Type B pancreatic cell (in vitro differentiated cells): ENCODE data around the gene RASA2. TPM values are rescaled to one million over a fixed set of nuclear protein-coding genes. Genes with fewer than 3 reads are reported as not detected.

Source experiments
- DNase-seq: peaks from one replicate; pipeline ENCODE4 v3.0.0; 2021; ENCODE audit warnings: mixed read lengths; ENCODE audit not compliant: unreplicated experiment; ENCODE audit errors: extremely low spot score
- H3K27ac Mint-ChIP-seq: 2 replicates; pipeline ENCODE4 v1.8.0; 2021; ENCODE audit warnings: mild to moderate bottlenecking, mixed read lengths
- H3K27me3 Mint-ChIP-seq: 2 replicates; pipeline ENCODE4 v1.8.0; 2021; ENCODE audit warnings: mixed read lengths
- H3K36me3 Mint-ChIP-seq: 2 replicates; pipeline ENCODE4 v1.8.0; 2021; ENCODE audit warnings: mixed read lengths
- H3K4me1 Mint-ChIP-seq: one replicate; pipeline ENCODE4 v1.8.0; 2021; ENCODE audit warnings: mixed read lengths; ENCODE audit not compliant: unreplicated experiment
- H3K4me3 Mint-ChIP-seq: 2 replicates; pipeline ENCODE4 v1.8.0; 2021; ENCODE audit warnings: mild to moderate bottlenecking, mixed read lengths
- H3K9me3 Mint-ChIP-seq: 2 replicates; pipeline ENCODE4 v1.8.0; 2021; ENCODE audit warnings: mixed read lengths
- CTCF ChIP-seq: fragments of 200-600 bp; sonication (generic); conservative IDR thresholded peaks from 2 replicates; pipeline ENCODE4 v1.5.0; 2021; ENCODE audit warnings: antibody characterized with exemption, mild to moderate bottlenecking
- total RNA-seq: library from RNA; stranded (reverse); gene quantifications from 2 replicates; pipeline ENCODE4 v1.2.1, GENCODE V29; 2021; ENCODE audit warnings: low replicate concordance

RASA2 gene
- total RNA-seq, 1 donor from 2014 or later, result 20.3 TPM

- peaks cover 28% of the 10 kb centered on the region for H3K4me1 Mint-ChIP-seq
- H3K9me3 Mint-ChIP-seq, result no peaks in the 10 kb centered on the region
- H3K36me3 Mint-ChIP-seq, result no peaks in the 10 kb centered on the region
- no peak overlapping the region for H3K27ac Mint-ChIP-seq
- no peak for DNase-seq
- TF ChIP-seq CTCF, result no peak
- no peak overlapping the region for H3K4me3 Mint-ChIP-seq
- no peaks in the 10 kb centered on the region for H3K27me3 Mint-ChIP-seq
Observed at GRCh38 chr3:141459008-141459407, 27.8 kb upstream of the RASA2 start.

- H3K4me1 Mint-ChIP-seq, result peaks cover 20% of the 10 kb centered on the region
- H3K9me3 Mint-ChIP-seq, result peaks cover 3% of the 10 kb centered on the region
- H3K27me3 Mint-ChIP-seq, result no peaks in the 10 kb centered on the region
- H3K27ac Mint-ChIP-seq, result peak overlapping the region; percentile 46
- no peak overlapping the region for H3K4me3 Mint-ChIP-seq
- H3K36me3 Mint-ChIP-seq, result no peaks in the 10 kb centered on the region
- peak; percentile 92 for TF ChIP-seq CTCF
- DNase-seq, result peak; percentile 87
Observed at GRCh38 chr3:141460097-141460704, 26.6 kb upstream of the RASA2 start.

- no peak for TF ChIP-seq CTCF
- no peak overlapping the region for H3K27ac Mint-ChIP-seq
Observed at GRCh38 chr3:141462176-141462859, 24.5 kb upstream of the RASA2 start.

GRCh38 chr3:141465221-141465620, 21.6 kb upstream of the RASA2 start:
- peaks cover 10% of the 10 kb centered on the region for H3K9me3 Mint-ChIP-seq
- H3K36me3 Mint-ChIP-seq, result no peaks in the 10 kb centered on the region
- H3K4me3 Mint-ChIP-seq, result no peak overlapping the region
- H3K4me1 Mint-ChIP-seq, result peaks cover 9% of the 10 kb centered on the region
- DNase-seq, result no peak
- TF ChIP-seq CTCF, result peak; percentile 32
- no peak overlapping the region for H3K27ac Mint-ChIP-seq
- no peaks in the 10 kb centered on the region for H3K27me3 Mint-ChIP-seq

More at GRCh38 chr3:141462176-141462859, 24.5 kb upstream of the RASA2 start:
- Mint-ChIP-seq H3K9me3 (peaks cover 5% of the 10 kb centered on the region), H3K36me3 (no peaks in the 10 kb centered on the region), H3K4me3 (no peak overlapping the region), H3K4me1 (peaks cover 13% of the 10 kb centered on the region), H3K27me3 (no peaks in the 10 kb centered on the region)
- no peak for DNase-seq

- Mint-ChIP-seq H3K36me3 (no peaks in the 10 kb centered on the region), H3K9me3 (peaks cover 10% of the 10 kb centered on the region), H3K4me3 (no peak overlapping the region), H3K27ac (no peak overlapping the region), H3K4me1 (peaks cover 6% of the 10 kb centered on the region), H3K27me3 (no peaks in the 10 kb centered on the region)
- DNase-seq, result no peak
- TF ChIP-seq CTCF, result no peak
Observed at GRCh38 chr3:141466633-141467169, 20.1 kb upstream of the RASA2 start.
